Right lobe of liver (tissue), 6 donors: Measurements from ENCODE around the gene RHBG. TPM values are rescaled to one million over a fixed set of nuclear protein-coding genes. Genes with fewer than 3 reads are reported as not detected.

ENCODE experiments used
- ATAC-seq, 4 donors: fragments of 200-7000 bp; cut with Tn5 transposase; one replicate each; pipeline ENCODE4 v1.9.1; 2020; ENCODE audit warnings: mild to moderate bottlenecking in 4 of 4, moderate library complexity in 4 of 4
- DNase-seq, 3 donors: peaks; one replicate each; pipeline ENCODE4 v3.0.0-alpha.2; 2020
- H3K27ac ChIP-seq, 3 donors: fragments of 200-600 bp; one replicate each; pipeline ENCODE4 v1.8.0; 2022
- H3K27me3 ChIP-seq, 2 donors: fragments of 200-600 bp; one replicate each; pipeline ENCODE4 v1.8.0; 2022
- H3K36me3 ChIP-seq, 4 donors: fragments of 200-600 bp; sonication (generic) in 1 of 4; one replicate each; pipeline versions ENCODE4 v1.5.1 to v1.8.0; 2017 to 2022; ENCODE audit warnings: control low read depth in 1 of 4
- H3K4me1 ChIP-seq, 4 donors: fragments of 200-600 bp; sonication (generic) in 1 of 4; one replicate each; pipeline versions ENCODE4 v1.5.1 to v1.8.0; 2017 to 2022; ENCODE audit warnings: control low read depth in 1 of 4
- H3K4me3 ChIP-seq, 3 donors: fragments of 200-600 bp; one replicate each; pipeline ENCODE4 v1.8.0; 2022
- H3K9me3 ChIP-seq, 4 donors: fragments of 200-600 bp; sonication (generic) in 1 of 4; one replicate each; pipeline versions ENCODE4 v1.5.1 to v1.8.0; 2017 to 2022; ENCODE audit warnings: control low read depth in 1 of 4
- CTCF ChIP-seq, 4 donors: fragments of 200-600 bp in 3 of 4; fragments of 450-650 bp in 1 of 4; IDR thresholded peaks; one replicate each; pipeline versions ENCODE4 v1.5.1 to v1.8.0; 2016 to 2022; ENCODE audit warnings: antibody characterized with exemption in 4 of 4, mild to moderate bottlenecking in 2 of 4
- POLR2A ChIP-seq: fragments of 450-650 bp; IDR thresholded peaks from one replicate; pipeline ENCODE4 v1.6.1; 2017; ENCODE audit warnings: antibody characterized with exemption, mild to moderate bottlenecking
- WGBS: methylation state at CpG from one replicate; pipeline ENCODE4 v1.1.6; 2018; ENCODE audit warnings: low coverage, low lambda C conversion rate; ENCODE audit not compliant: insufficient coverage; ENCODE audit errors: missing lambda C conversion rate; 5-methylcytosine and 5-hydroxymethylcytosine counted together
- intact Hi-C, 2 donors: fragments of 100-400 bp; cut with DNase I; formaldehyde crosslinking; loops; one replicate each; pipeline versions ENCODE4 v1.11.2 to v1.14.1; 2022
- total RNA-seq, 6 experiments: library from RNA; depleted of rRNA in 2 of 6; stranded (reverse); fragments of >200 nt in 2 of 6; fragmentation: NEBNext Ultra II Directional in 3 of 6; extraction: Animal tissue kit (Norgen Biotek cat#: 25700) in 3 of 6; gene quantifications; one replicate each; pipeline versions ENCODE4 v1.1.0 to v1.2.4, GENCODE V29; 2016 to 2023
- donor health status: DM: no; HTN: yes; CAD: no.
- donor health status: DM: no; HTN: no; CAD: no.
- donor health status: DM: no; HTN: no; CAD: no.
- donor health status: DM: no; HTN: yes; CAD: no.
- donor health status: DM: no; HTN: yes; CAD: no.

Gene RHBG
- total RNA-seq, 6 experiments from 2014 or later = 0.42 to 1.6 (median 1.1) TPM; not detected in 2

GRCh38 chr1:156409439-156409838 lies 40.4 kb downstream of the RHBG start:
- H3K27me3 ChIP-seq = no peaks in the 10 kb centered on the region
- DNase-seq = no peak
- no peak overlapping the region for H3K27ac ChIP-seq
- no peak for TF ChIP-seq POLR2A
- no peak for TF ChIP-seq CTCF (IDR thresholded peaks at IDR 0.05)
- H3K4me1 ChIP-seq = no peaks in the 10 kb centered on the region
- intact Hi-C loops = no loop called here
- no peak for ATAC-seq
- 94% methylated on average over 5 of the region's 7 CpGs for WGBS
- H3K9me3 ChIP-seq = no peaks in the 10 kb centered on the region
- H3K4me3 ChIP-seq = no peak overlapping the region
- no peaks in the 10 kb centered on the region for H3K36me3 ChIP-seq

- intact Hi-C loops = no loop called here
- ATAC-seq (no peak), DNase-seq (no peak)
- WGBS = 35% methylated on average over 2 of the region's 4 CpGs
- Histone ChIP-seq H3K27me3 (no peaks in the 10 kb centered on the region), H3K36me3 (no peaks in the 10 kb centered on the region), H3K4me3 (no peak overlapping the region), H3K9me3 (no peaks in the 10 kb centered on the region), H3K27ac (no peak overlapping the region), H3K4me1 (no peaks in the 10 kb centered on the region)
- TF ChIP-seq CTCF (IDR thresholded peaks at IDR 0.05) (no peak), POLR2A (no peak)
These were observed 41.2 kb downstream of the RHBG start for GRCh38 chr1:156410238-156410637.

GRCh38 chr1:156410740-156411139 lies 41.7 kb downstream of the RHBG start:
- ATAC-seq = no peak
- TF ChIP-seq CTCF (IDR thresholded peaks at IDR 0.05) (no peak), POLR2A (no peak)
- H3K36me3 ChIP-seq = no peaks in the 10 kb centered on the region
- H3K27ac ChIP-seq = no peak overlapping the region
- H3K4me1 ChIP-seq = no peaks in the 10 kb centered on the region
- H3K4me3 ChIP-seq = no peak overlapping the region
- H3K27me3 ChIP-seq = no peaks in the 10 kb centered on the region
- intact Hi-C loops = no loop called here
- DNase-seq = no peak
- WGBS = 66% methylated on average over 4 of the region's 8 CpGs
- no peaks in the 10 kb centered on the region for H3K9me3 ChIP-seq

- WGBS = 87% methylated on average over 7 of the region's 10 CpGs
These were observed 43.8 kb downstream of the RHBG start for GRCh38 chr1:156412653-156413321.

More at GRCh38 chr1:156412653-156413321, 43.8 kb downstream of the RHBG start:
- DNase-seq (no peak), ATAC-seq (no peak)
- Histone ChIP-seq H3K4me3 (no peak overlapping the region), H3K27me3 (no peaks in the 10 kb centered on the region), H3K36me3 (no peaks in the 10 kb centered on the region), H3K4me1 (no peaks in the 10 kb centered on the region), H3K27ac (no peak overlapping the region), H3K9me3 (no peaks in the 10 kb centered on the region)
- no peak for TF ChIP-seq POLR2A
- TF ChIP-seq CTCF (IDR thresholded peaks at IDR 0.05) = no peak
- intact Hi-C loops = no loop called here
